Upper lobe of left lung (tissue), 4 donors: ENCODE data around the gene RGS14.

ENCODE experiments used
- POLR2A ChIP-seq, 4 donors: fragments of 450-650 bp; IDR thresholded peaks; one replicate each; pipeline ENCODE4 v1.5.1; 2016 to 2017; ENCODE audit warnings: antibody characterized with exemption in 4 of 4, mild to moderate bottlenecking in 2 of 4
- POLR2AphosphoS5 ChIP-seq, 2 donors: sonication (generic); formaldehyde crosslinking; IDR thresholded peaks; one replicate each; pipeline ENCODE4 v1.5.1; 2017; ENCODE audit warnings: antibody characterized with exemption in 2 of 2
- TF ChIP-seq, protein P1 (sequence below), 6 experiments: fragments of 450-650 bp in 4 of 6; fragments of 200-600 bp in 2 of 6; sonication (generic) in 2 of 6; IDR thresholded peaks; one replicate each; pipeline ENCODE4 v1.5.1; 2016 to 2019; ENCODE audit warnings: antibody characterized with exemption in 6 of 6

DNA sequence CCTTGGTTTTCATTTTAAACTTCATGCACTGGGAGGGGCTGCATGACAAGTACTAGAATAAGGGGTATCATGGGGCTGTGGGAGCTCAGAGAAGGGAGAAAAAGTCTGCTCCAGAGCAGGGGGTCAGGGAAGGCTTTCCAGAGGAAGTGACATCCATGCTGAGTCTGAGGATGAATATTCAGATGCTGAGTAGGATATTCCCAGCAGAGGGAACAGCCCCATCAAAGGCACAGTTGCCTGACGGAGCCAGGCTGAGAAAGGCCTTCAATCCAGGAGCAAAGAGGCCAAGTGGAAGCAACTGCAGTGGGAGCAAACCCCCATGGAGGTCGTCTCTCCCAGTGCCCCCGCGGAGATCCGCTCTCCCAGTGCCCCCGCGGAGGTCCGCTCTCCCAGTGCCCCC is 38.4 kb downstream of the RGS14 start:
- TF ChIP-seq POLR2A (IDR thresholded peaks at IDR 0.05) (no peak), POLR2AphosphoS5 (IDR thresholded peaks at IDR 0.05) (no peak)
- TF ChIP-seq, protein P1, sequence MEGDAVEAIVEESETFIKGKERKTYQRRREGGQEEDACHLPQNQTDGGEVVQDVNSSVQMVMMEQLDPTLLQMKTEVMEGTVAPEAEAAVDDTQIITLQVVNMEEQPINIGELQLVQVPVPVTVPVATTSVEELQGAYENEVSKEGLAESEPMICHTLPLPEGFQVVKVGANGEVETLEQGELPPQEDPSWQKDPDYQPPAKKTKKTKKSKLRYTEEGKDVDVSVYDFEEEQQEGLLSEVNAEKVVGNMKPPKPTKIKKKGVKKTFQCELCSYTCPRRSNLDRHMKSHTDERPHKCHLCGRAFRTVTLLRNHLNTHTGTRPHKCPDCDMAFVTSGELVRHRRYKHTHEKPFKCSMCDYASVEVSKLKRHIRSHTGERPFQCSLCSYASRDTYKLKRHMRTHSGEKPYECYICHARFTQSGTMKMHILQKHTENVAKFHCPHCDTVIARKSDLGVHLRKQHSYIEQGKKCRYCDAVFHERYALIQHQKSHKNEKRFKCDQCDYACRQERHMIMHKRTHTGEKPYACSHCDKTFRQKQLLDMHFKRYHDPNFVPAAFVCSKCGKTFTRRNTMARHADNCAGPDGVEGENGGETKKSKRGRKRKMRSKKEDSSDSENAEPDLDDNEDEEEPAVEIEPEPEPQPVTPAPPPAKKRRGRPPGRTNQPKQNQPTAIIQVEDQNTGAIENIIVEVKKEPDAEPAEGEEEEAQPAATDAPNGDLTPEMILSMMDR (IDR thresholded peaks at IDR 0.05): no peak
